CD4-positive, alpha-beta memory T cell (primary cell): ENCODE results near the gene CFAP119. TPM values are rescaled to one million over a fixed set of nuclear protein-coding genes. Genes with fewer than 3 reads are reported as not detected.
A peak's percentile ranks its signal among the peaks of the same experiment; 100 is the strongest.

ENCODE experiments used
- CTCF ChIA-PET: fragments of 350-600 bp; sonication (Branson Sonifier 250); formaldehyde crosslinking; loops from one replicate; lab custom pipeline; 2021; ENCODE audit warnings: inconsistent platforms; ENCODE audit not compliant: partially characterized antibody; lab: Charles Lee
- POLR2A ChIA-PET: fragments of 350-600 bp; sonication (Branson Sonifier 250); formaldehyde crosslinking; loops from one replicate; lab custom pipeline; 2021; ENCODE audit not compliant: partially characterized antibody; lab: Charles Lee
- DNase-seq, 5 donors: peaks; one replicate each; pipeline versions ENCODE4 v3.0.0 to v3.0.0-alpha.2; 2020 to 2022; ENCODE audit warnings: mixed read lengths in 1 of 5
- H3K27ac ChIP-seq: one replicate; pipeline ENCODE4 v1.7.0; 2013; ENCODE audit warnings: low read depth, low read length
- H3K27me3 ChIP-seq: 2 replicates; pipeline ENCODE4 v1.7.0; 2013; ENCODE audit warnings: mild to moderate bottlenecking, low read length, moderate library complexity; ENCODE audit not compliant: insufficient read depth
- H3K36me3 ChIP-seq: 2 replicates; pipeline ENCODE4 v1.7.0; 2013; ENCODE audit warnings: mild to moderate bottlenecking, low read length, moderate library complexity; ENCODE audit not compliant: insufficient read depth
- H3K4me1 ChIP-seq: 2 replicates; pipeline ENCODE4 v1.7.0; 2013; ENCODE audit warnings: mild to moderate bottlenecking, low read length, moderate library complexity; ENCODE audit not compliant: insufficient read depth
- H3K4me3 ChIP-seq, 2 donors: one replicate each; pipeline ENCODE4 v1.7.0; 2013; ENCODE audit warnings: low read length in 2 of 2, mild to moderate bottlenecking in 1 of 2
- H3K9me3 ChIP-seq, 2 donors: one replicate each; pipeline ENCODE4 v1.7.0; 2013; ENCODE audit warnings: low read length in 2 of 2, control low read depth in 1 of 2; ENCODE audit not compliant: control insufficient read depth in 1 of 2
- H3K27ac Mint-ChIP-seq, 7 donors: one replicate each; pipeline ENCODE4 v1.8.0; 2020 to 2021; ENCODE audit warnings: mixed read lengths in 7 of 7, mild to moderate bottlenecking in 6 of 7, inconsistent platforms in 3 of 7, moderate library complexity in 3 of 7
- H3K27me3 Mint-ChIP-seq, 2 donors: one replicate each; pipeline ENCODE4 v1.8.0; 2020 to 2021; ENCODE audit warnings: mixed read lengths in 2 of 2
- H3K36me3 Mint-ChIP-seq, 2 donors: one replicate each; pipeline ENCODE4 v1.8.0; 2020 to 2021; ENCODE audit warnings: mixed read lengths in 2 of 2, inconsistent platforms in 1 of 2, mild to moderate bottlenecking in 1 of 2
- H3K4me1 Mint-ChIP-seq, 4 donors: one replicate each; pipeline ENCODE4 v1.8.0; 2020 to 2021; ENCODE audit warnings: mixed read lengths in 4 of 4, mild to moderate bottlenecking in 1 of 4
- H3K4me3 Mint-ChIP-seq, 8 donors: one replicate each; pipeline ENCODE4 v1.8.0; 2020 to 2021; ENCODE audit warnings: mixed read lengths in 8 of 8, mild to moderate bottlenecking in 7 of 8, moderate library complexity in 6 of 8, inconsistent platforms in 3 of 8
- H3K9me3 Mint-ChIP-seq, 8 donors: one replicate each; pipeline ENCODE4 v1.8.0; 2020 to 2021; ENCODE audit warnings: mixed read lengths in 8 of 8, mild to moderate bottlenecking in 5 of 8, inconsistent platforms in 3 of 8, moderate library complexity in 1 of 8
- intact Hi-C: fragments of 100-400 bp; cut with micrococcal nuclease; formaldehyde crosslinking; loops from one replicate; pipeline ENCODE4 v1.15.1; 2023
- polyA plus RNA-seq, 2 donors: library from polyadenylated mRNA; unstranded; fragments of 300-500 nt; fragmentation: Illumina TruSeq; gene quantifications; one replicate each; pipeline ENCODE4 v1.2.3, GENCODE V29; 2021
- total RNA-seq, 2 experiments: library from RNA; stranded (reverse); gene quantifications; one replicate each; pipeline ENCODE4 v1.2.3, GENCODE V29; 2021

The CFAP119 gene
- total and polyA plus RNA-seq, 4 experiments from 2014 or later: 0.22 to 3.4 (median 1.5) TPM

DNA sequence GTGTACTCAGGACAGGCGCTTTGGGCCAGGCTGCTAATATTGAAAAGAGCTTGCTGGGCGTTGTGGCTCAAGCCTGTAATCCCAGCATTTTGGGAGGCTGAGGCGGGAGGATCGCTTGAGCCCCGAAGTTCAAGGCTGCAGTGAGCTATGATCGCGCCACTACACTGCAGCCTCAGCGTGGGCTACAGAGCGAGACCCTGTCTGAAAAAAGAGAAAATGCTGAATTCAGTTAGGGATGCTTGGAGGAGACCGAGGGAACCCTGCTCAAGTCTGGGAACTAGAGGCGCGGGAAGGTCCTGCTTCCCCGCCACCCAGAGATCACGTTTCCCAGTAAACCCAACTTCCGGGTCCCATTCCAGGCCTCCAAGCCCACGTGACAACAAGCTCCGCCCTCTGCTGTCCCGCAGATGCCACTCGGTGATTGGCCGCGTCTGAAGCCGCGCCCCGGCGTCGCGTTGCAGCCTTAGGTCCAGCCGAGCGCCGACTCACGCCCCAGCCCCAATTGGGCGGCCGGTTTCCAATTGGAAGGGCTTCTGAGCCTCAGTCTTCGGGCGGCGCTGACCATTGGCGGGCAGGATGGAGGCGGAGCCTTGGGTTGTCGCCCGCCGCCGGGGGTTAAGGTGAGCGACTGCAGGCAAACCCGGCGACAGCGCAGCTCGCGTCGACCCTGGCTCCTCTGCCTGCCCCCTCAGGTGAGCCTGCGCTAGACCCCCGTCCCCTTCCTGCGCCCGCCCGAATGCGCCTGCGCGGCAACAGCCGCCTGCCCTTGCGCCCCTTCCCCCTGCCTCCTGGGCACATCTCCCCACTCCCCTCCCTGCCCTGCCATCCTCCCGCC lies 13.8 kb downstream of the CFAP119 start, which contains the start of gene PHKG2:
PHKG2 (plus strand) TSS at position 627 of the 835 bp plus-strand sequence. CDS start 396 bp downstream, outside the sequence.
- Mint-ChIP-seq H3K4me3 (peak within 1 kb of the TSS; percentile 89 to 97 (median 91)), H3K27ac (peak within 1 kb of the TSS; percentile 73 to 94 (median 89)), H3K36me3 (peaks cover 13 to 36% of the 10 kb centered on the region in 2 donors), H3K9me3 (peaks cover 0 to 4% (median 0%) of the 10 kb centered on the region in 8 donors), H3K4me1 (peaks cover 14 to 33% (median 20%) of the 10 kb centered on the region in 4 donors), H3K27me3 (no peaks in the 10 kb centered on the region)
- peaks cover 9% of the 10 kb centered on the region for H3K36me3 ChIP-seq
- POLR2A ChIA-PET: interaction anchor here (0.6 to 3.4 kb wide), 27 partner anchors 10 to 394 kb away, joined by 3 to 25 read pairs (median 5); partner anchors contain the start of genes CFAP119, FBRS, PRR14 and RNF40
- no peaks in the 10 kb centered on the region for H3K27me3 ChIP-seq
- DNase-seq: peak; percentile 94 to 96 (median 95)
- intact Hi-C loops: loop anchor here (1.0 to 5.0 kb wide), 5 partner anchors 14 to 174 kb away; partner anchors contain the start of genes CFAP119, FBRS and RNF40
- H3K4me1 ChIP-seq: peaks cover 7% of the 10 kb centered on the region
- CTCF ChIA-PET: interaction anchor here (0.6 to 1.5 kb wide), 5 partner anchors 14 to 1057 kb away, joined by 3 to 4 read pairs (median 4); no protein-coding TSS in a partner anchor
- H3K4me3 ChIP-seq: peak within 1 kb of the TSS; percentile 65 to 71
- H3K27ac ChIP-seq: peak within 1 kb of the TSS; percentile 60
- H3K9me3 ChIP-seq: no peaks in the 10 kb centered on the region

GRCh38 chr16:30747331-30747730 lies 14.5 kb downstream of the CFAP119 start:
- H3K27me3 Mint-ChIP-seq: no peaks in the 10 kb centered on the region
- Histone ChIP-seq H3K9me3 (no peaks in the 10 kb centered on the region), H3K4me3 (peak overlapping the region in 1 of 2 donors; percentile 71), H3K4me1 (peaks cover 7% of the 10 kb centered on the region), H3K27me3 (no peaks in the 10 kb centered on the region), H3K36me3 (peaks cover 4% of the 10 kb centered on the region), H3K27ac (peak overlapping the region; percentile 60)
- H3K4me1 Mint-ChIP-seq: peaks cover 14 to 33% (median 20%) of the 10 kb centered on the region in 4 donors
- H3K27ac Mint-ChIP-seq: peak overlapping the region; percentile 73 to 94 (median 89)
- ChIA-PET POLR2A (interaction anchor here (0.8 to 3.4 kb wide), 24 partner anchors 9 to 395 kb away, joined by 3 to 25 read pairs (median 6); partner anchors contain the start of genes CFAP119, FBRS, PRR14 and RNF40), CTCF (interaction anchor here (0.6 to 1.5 kb wide), 5 partner anchors 13 to 195 kb away, joined by 3 to 4 read pairs (median 3); no protein-coding TSS in a partner anchor)
- peaks cover 0 to 4% (median 0%) of the 10 kb centered on the region in 8 donors for H3K9me3 Mint-ChIP-seq
- peak overlapping the region; percentile 81 to 97 (median 90) for H3K4me3 Mint-ChIP-seq
- intact Hi-C loops: loop anchor here (5.0 kb wide), 2 partner anchors 65 to 90 kb away; partner anchors contain the start of gene FBRS
- no peak for DNase-seq
- peaks cover 13 to 33% of the 10 kb centered on the region in 2 donors for H3K36me3 Mint-ChIP-seq

DNA sequence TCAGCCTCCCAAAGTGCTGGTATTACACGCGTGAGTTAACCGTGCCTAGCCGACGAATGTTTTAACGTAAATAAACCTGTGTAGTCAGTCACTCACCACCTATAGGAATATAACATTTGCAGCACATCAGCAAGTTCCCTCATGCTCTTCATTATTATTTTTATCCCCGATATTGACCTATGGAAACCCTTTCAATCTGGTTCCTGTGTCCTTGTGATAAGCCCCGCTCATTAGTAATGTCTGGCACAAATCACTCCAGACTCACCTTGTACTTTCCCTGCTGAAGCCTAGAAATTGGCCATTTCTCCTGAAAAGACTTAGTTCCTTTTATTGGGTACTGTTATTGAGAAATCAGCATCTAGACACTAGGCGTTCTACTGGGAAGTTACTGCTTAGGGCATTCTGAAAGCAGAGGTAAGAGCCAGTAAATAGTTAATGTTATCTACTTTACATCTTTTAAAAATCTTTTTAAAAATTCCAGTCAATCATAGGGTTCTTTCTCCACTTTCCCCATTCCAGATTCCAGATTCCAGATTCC lies 15.2 kb downstream of the CFAP119 start:
- Mint-ChIP-seq H3K9me3 (peaks cover 0 to 6% (median 0%) of the 10 kb centered on the region in 8 donors), H3K4me1 (peaks cover 14 to 33% (median 21%) of the 10 kb centered on the region in 4 donors), H3K27ac (peak overlapping the region in 4 of 7 donors; percentile 12 to 94 (median 90)), H3K36me3 (peaks cover 19 to 39% of the 10 kb centered on the region in 2 donors), H3K4me3 (no peak overlapping the region), H3K27me3 (no peaks in the 10 kb centered on the region)
- DNase-seq: no peak
- ChIA-PET CTCF (interaction anchor here (0.6 kb wide), 1 partner anchor 53 kb away, joined by 3 read pairs; no protein-coding TSS in a partner anchor), POLR2A (interaction anchor here (1.0 to 3.1 kb wide), 8 partner anchors 11 to 195 kb away, joined by 3 to 22 read pairs (median 14); partner anchors contain the start of genes CFAP119, RNF40 and SRCAP)
- intact Hi-C loops: loop anchor here (5.0 kb wide), 2 partner anchors 66 to 89 kb away; partner anchors contain the start of gene FBRS
- Histone ChIP-seq H3K27me3 (no peaks in the 10 kb centered on the region), H3K27ac (no peak overlapping the region), H3K36me3 (peaks cover 6% of the 10 kb centered on the region), H3K4me1 (peaks cover 7% of the 10 kb centered on the region), H3K9me3 (no peaks in the 10 kb centered on the region), H3K4me3 (no peak overlapping the region)

DNA sequence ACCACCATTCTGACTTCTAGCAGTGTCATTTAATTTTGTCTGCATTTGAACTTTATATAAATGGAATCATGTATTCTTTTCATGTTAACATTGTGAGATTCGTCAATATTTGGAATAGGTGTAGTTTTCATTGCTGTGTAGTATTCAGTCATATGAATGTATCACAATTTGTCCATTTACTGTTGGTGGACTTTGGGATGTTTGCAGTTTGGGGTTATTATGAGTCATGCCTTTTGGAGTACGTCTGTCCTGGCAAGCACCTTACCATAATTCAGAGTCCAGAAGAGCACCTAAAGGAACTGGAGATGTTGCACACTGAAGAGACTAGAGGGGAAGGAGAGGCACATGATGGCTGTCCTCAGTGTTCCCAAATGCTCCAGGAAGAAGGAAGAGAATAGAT lies 16.8 kb downstream of the CFAP119 start:
- Histone ChIP-seq H3K27me3 (no peaks in the 10 kb centered on the region), H3K36me3 (peaks cover 7% of the 10 kb centered on the region), H3K27ac (no peak overlapping the region), H3K4me3 (no peak overlapping the region), H3K9me3 (no peaks in the 10 kb centered on the region), H3K4me1 (peaks cover 10% of the 10 kb centered on the region)
- intact Hi-C loops: loop anchor here (5.0 kb wide), 2 partner anchors 67 to 88 kb away; partner anchors contain the start of gene FBRS
- no peak for DNase-seq
- POLR2A ChIA-PET: no interaction called here
- H3K36me3 Mint-ChIP-seq: peaks cover 10 to 42% of the 10 kb centered on the region in 2 donors
- H3K27me3 Mint-ChIP-seq: no peaks in the 10 kb centered on the region
- CTCF ChIA-PET: no interaction called here
- peak overlapping the region in 1 of 8 donors; percentile 27 for H3K4me3 Mint-ChIP-seq
- H3K4me1 Mint-ChIP-seq: peaks cover 19 to 34% (median 27%) of the 10 kb centered on the region in 4 donors
- peak overlapping the region in 4 of 7 donors; percentile 13 to 73 (median 38) for H3K27ac Mint-ChIP-seq
- peaks cover 0 to 6% (median 0%) of the 10 kb centered on the region in 8 donors for H3K9me3 Mint-ChIP-seq

- Mint-ChIP-seq H3K27ac (no peak overlapping the region), H3K4me1 (peaks cover 13 to 29% (median 19%) of the 10 kb centered on the region in 4 donors), H3K36me3 (peaks cover 10 to 44% of the 10 kb centered on the region in 2 donors), H3K27me3 (no peaks in the 10 kb centered on the region), H3K9me3 (peaks cover 0 to 6% (median 0%) of the 10 kb centered on the region in 8 donors), H3K4me3 (no peak overlapping the region)
- ChIA-PET CTCF (no interaction called here), POLR2A (interaction anchor here (0.8 kb wide), 1 partner anchor 86 kb away, joined by 3 read pairs; the partner anchor contains the start of gene FBRS)
- DNase-seq: no peak
- H3K9me3 ChIP-seq: no peaks in the 10 kb centered on the region
- H3K27ac ChIP-seq: no peak overlapping the region
- intact Hi-C loops: no loop called here
- H3K4me1 ChIP-seq: peaks cover 10% of the 10 kb centered on the region
- H3K36me3 ChIP-seq: peaks cover 7% of the 10 kb centered on the region
- H3K4me3 ChIP-seq: no peak overlapping the region
- H3K27me3 ChIP-seq: no peaks in the 10 kb centered on the region
These were observed 17.7 kb downstream of the CFAP119 start for GRCh38 chr16:30744183-30744582.

DNA sequence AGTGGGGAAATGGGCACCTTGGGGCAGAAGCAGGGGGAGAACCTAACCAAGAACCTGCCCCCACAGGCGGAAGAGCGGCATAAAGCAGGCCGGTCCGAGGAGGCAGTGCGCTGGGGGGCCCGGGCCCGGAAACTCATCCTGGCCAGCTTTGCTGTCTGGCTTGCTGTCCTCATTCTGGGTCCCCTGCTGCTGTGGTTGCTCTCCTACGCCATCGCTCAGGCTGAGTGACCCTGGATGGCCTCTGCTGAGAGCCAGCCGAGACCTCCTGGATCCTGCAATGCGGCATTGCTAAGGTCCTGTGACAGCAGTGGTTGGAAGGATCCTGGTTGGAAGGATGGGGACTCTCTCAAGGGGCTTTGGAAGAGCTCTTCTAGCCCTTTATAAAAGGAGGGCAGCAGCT lies 18.1 kb downstream of the CFAP119 start:
- no peaks in the 10 kb centered on the region for H3K27me3 Mint-ChIP-seq
- no peaks in the 10 kb centered on the region for H3K9me3 ChIP-seq
- POLR2A ChIA-PET: interaction anchor here (0.8 kb wide), 1 partner anchor 85 kb away, joined by 3 read pairs; the partner anchor contains the start of gene FBRS
- H3K36me3 Mint-ChIP-seq: peaks cover 10 to 47% of the 10 kb centered on the region in 2 donors
- CTCF ChIA-PET: no interaction called here
- peaks cover 13 to 27% (median 16%) of the 10 kb centered on the region in 4 donors for H3K4me1 Mint-ChIP-seq
- intact Hi-C loops: no loop called here
- no peak overlapping the region for H3K4me3 ChIP-seq
- H3K27ac Mint-ChIP-seq: peak overlapping the region in 3 of 7 donors; percentile 8 to 43 (median 19)
- H3K27ac ChIP-seq: no peak overlapping the region
- peaks cover 0 to 3% (median 0%) of the 10 kb centered on the region in 8 donors for H3K9me3 Mint-ChIP-seq
- peaks cover 11% of the 10 kb centered on the region for H3K36me3 ChIP-seq
- no peak overlapping the region for H3K4me3 Mint-ChIP-seq
- H3K27me3 ChIP-seq: no peaks in the 10 kb centered on the region
- DNase-seq: no peak
- H3K4me1 ChIP-seq: peaks cover 10% of the 10 kb centered on the region
